Loucy (cell line): ENCODE data around the gene TFPI2.

Experiments
- H2AFZ ChIP-seq: fragments of 200-600 bp; sonication (generic); 2 replicates; pipeline ENCODE4 v1.6.0; 2016; ENCODE audit warnings: antibody characterized with exemption, mild to moderate bottlenecking, low read length, moderate library complexity
- H3F3A ChIP-seq: fragments of 200-600 bp; 2 replicates; pipeline ENCODE4 v1.6.0; 2016; ENCODE audit warnings: antibody characterized with exemption, low read depth, mild to moderate bottlenecking
- H3K27me3 ChIP-seq: fragments of 200-600 bp; sonication (generic); 2 replicates; pipeline ENCODE4 v1.6.1; 2014; ENCODE audit warnings: low read length, mild to moderate bottlenecking; ENCODE audit not compliant: insufficient read depth, poor library complexity, severe bottlenecking
- H3K36me3 ChIP-seq: fragments of 200-600 bp; sonication (generic); 2 replicates; pipeline ENCODE4 v1.6.1; 2016; ENCODE audit warnings: low read length; ENCODE audit not compliant: insufficient read depth
- H3K4me1 ChIP-seq: fragments of 200-600 bp; sonication (generic); 2 replicates; pipeline ENCODE4 v1.5.1; 2014; ENCODE audit warnings: low read length, mild to moderate bottlenecking; ENCODE audit not compliant: insufficient read depth, poor library complexity, severe bottlenecking
- H3K4me2 ChIP-seq: fragments of 200-600 bp; sonication (generic); 2 replicates; pipeline ENCODE4 v1.6.0; 2014; ENCODE audit warnings: antibody characterized with exemption, low read length, low read depth, mild to moderate bottlenecking; ENCODE audit not compliant: poor library complexity, severe bottlenecking
- H3K4me3 ChIP-seq: fragments of 200-600 bp; sonication (generic); 2 replicates; pipeline ENCODE4 v1.5.1; 2014; ENCODE audit warnings: low read length, mild to moderate bottlenecking, mixed read lengths; ENCODE audit not compliant: poor library complexity, severe bottlenecking
- H3K79me2 ChIP-seq: fragments of 200-600 bp; sonication (generic); 2 replicates; pipeline ENCODE4 v1.6.1; 2014; ENCODE audit warnings: low read length; ENCODE audit not compliant: insufficient read depth
- H3K9ac ChIP-seq: fragments of 200-600 bp; sonication (generic); 2 replicates; pipeline ENCODE4 v1.6.0; 2014; ENCODE audit warnings: mild to moderate bottlenecking, low read depth, low read length, moderate library complexity; ENCODE audit not compliant: poor library complexity, severe bottlenecking
- H3K9me2 ChIP-seq: fragments of 200-600 bp; sonication (generic); replicated peaks from 2 replicates; pipeline ENCODE4 v1.6.1; 2016; ENCODE audit warnings: low read depth, low read length, mixed read lengths
- H3K9me3 ChIP-seq: fragments of 200-600 bp; sonication (generic); 2 replicates; pipeline ENCODE4 v1.6.1; 2014; ENCODE audit warnings: mild to moderate bottlenecking, antibody characterized with exemption, low read length, low read depth; ENCODE audit not compliant: insufficient read depth
- H4K20me1 ChIP-seq: fragments of 200-600 bp; sonication (generic); 2 replicates; pipeline ENCODE4 v1.6.0; 2014; ENCODE audit warnings: antibody characterized with exemption, low read length, mild to moderate bottlenecking; ENCODE audit not compliant: insufficient read depth, poor library complexity, severe bottlenecking
- CTCF ChIP-seq: fragments of 200-600 bp; sonication (generic); conservative IDR thresholded peaks from 2 replicates; pipeline ENCODE4 v1.5.1; 2014; ENCODE audit warnings: mild to moderate bottlenecking, antibody characterized with exemption, low read length
- EZH2phosphoT487 ChIP-seq: fragments of 200-600 bp; IDR thresholded peaks from 2 replicates; pipeline ENCODE4 v1.6.1; 2018; ENCODE audit warnings: antibody characterized with exemption, mild to moderate bottlenecking, moderate library complexity, borderline replicate concordance

TFPI2 gene

DNA sequence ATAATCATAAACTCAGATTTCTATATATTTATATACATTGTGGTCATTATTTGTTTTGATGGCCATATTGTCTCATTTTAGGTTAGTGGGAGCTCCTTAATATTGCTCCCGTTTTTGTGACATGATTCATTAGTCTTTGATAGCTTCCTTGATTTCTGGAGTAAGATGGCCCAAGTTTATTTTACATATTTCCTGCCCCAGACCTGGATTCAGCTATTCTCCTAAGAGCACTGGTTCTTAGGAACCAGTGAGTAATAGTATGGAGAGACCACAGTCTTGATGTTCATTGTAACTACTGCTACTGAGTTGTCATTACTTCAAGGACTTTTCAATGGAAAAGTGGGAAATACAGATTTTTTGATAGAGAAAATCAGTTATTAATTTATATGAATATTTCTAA lies 6.0 kb downstream of the TFPI2 start:
- Histone ChIP-seq H2AFZ (no peak overlapping the region), H3K4me1 (no peaks in the 10 kb centered on the region)

GRCh38 chr7:93883917-93884345 lies 6.6 kb downstream of the TFPI2 start:
- Histone ChIP-seq H4K20me1 (no peaks in the 10 kb centered on the region), H3K4me1 (no peaks in the 10 kb centered on the region), H3K79me2 (no peaks in the 10 kb centered on the region), H3K9me3 (no peaks in the 10 kb centered on the region), H3K9me2 (no peaks in the 10 kb centered on the region), H3K4me2 (no peak overlapping the region), H2AFZ (no peak overlapping the region), H3K9ac (no peak overlapping the region), H3K4me3 (no peak overlapping the region), H3K27me3 (no peaks in the 10 kb centered on the region), H3F3A (no peaks in the 10 kb centered on the region), H3K36me3 (no peaks in the 10 kb centered on the region)
- TF ChIP-seq EZH2phosphoT487: no peak
- TF ChIP-seq CTCF: no peak

More for the DNA sequence above, 6.0 kb downstream of the TFPI2 start:
- Histone ChIP-seq H3K9me3 (no peaks in the 10 kb centered on the region), H3K79me2 (no peaks in the 10 kb centered on the region), H3K9ac (no peak overlapping the region), H3K9me2 (no peaks in the 10 kb centered on the region), H3K4me3 (no peak overlapping the region), H4K20me1 (no peaks in the 10 kb centered on the region), H3F3A (no peaks in the 10 kb centered on the region), H3K36me3 (no peaks in the 10 kb centered on the region), H3K27me3 (no peaks in the 10 kb centered on the region), H3K4me2 (no peak overlapping the region)
- TF ChIP-seq EZH2phosphoT487: no peak
- TF ChIP-seq CTCF: no peak

GRCh38 chr7:93883078-93883916 lies 7.3 kb downstream of the TFPI2 start:
- H3F3A ChIP-seq: no peaks in the 10 kb centered on the region
- H4K20me1 ChIP-seq: no peaks in the 10 kb centered on the region
- no peak overlapping the region for H2AFZ ChIP-seq
- H3K4me2 ChIP-seq: no peak overlapping the region
- H3K9me2 ChIP-seq: no peaks in the 10 kb centered on the region
- no peak overlapping the region for H3K9ac ChIP-seq
- H3K9me3 ChIP-seq: no peaks in the 10 kb centered on the region
- H3K36me3 ChIP-seq: no peaks in the 10 kb centered on the region
- no peaks in the 10 kb centered on the region for H3K79me2 ChIP-seq
- no peaks in the 10 kb centered on the region for H3K27me3 ChIP-seq
- H3K4me1 ChIP-seq: no peaks in the 10 kb centered on the region
- no peak for TF ChIP-seq EZH2phosphoT487
- no peak for TF ChIP-seq CTCF
- H3K4me3 ChIP-seq: no peak overlapping the region
